RWPE2 (cell line): Measurements from ENCODE around the gene SMOC1.

Experiments
- ATAC-seq: fragments of 200-7000 bp; cut with Tn5 transposase; 3 replicates; pipeline ENCODE4 v1.9.1; 2021; ENCODE audit warnings: low read depth
- DNase-seq: peaks from one replicate; pipeline ENCODE4 v3.0.0-alpha.2; 2020; ENCODE audit warnings: low spot score
- H3K27ac ChIP-seq: fragments of 450-650 bp; 2 replicates; pipeline ENCODE4 v1.5.1; 2017; ENCODE audit warnings: mild to moderate bottlenecking; ENCODE audit not compliant: poor library complexity, severe bottlenecking
- H3K27me3 ChIP-seq: fragments of 250-450 bp; sonication (Bioruptor Pico); 2 replicates; pipeline ENCODE4 v1.5.1; 2021; ENCODE audit warnings: mild to moderate bottlenecking, moderate library complexity; ENCODE audit not compliant: insufficient read depth, poor library complexity, severe bottlenecking
- H3K36me3 ChIP-seq: fragments of 250-450 bp; sonication (Bioruptor Pico); 2 replicates; pipeline ENCODE4 v1.5.1; 2020; ENCODE audit warnings: low read depth, mild to moderate bottlenecking, moderate library complexity
- H3K4me1 ChIP-seq: fragments of 250-450 bp; sonication (Bioruptor Pico); 2 replicates; pipeline ENCODE4 v1.5.1; 2021; ENCODE audit warnings: mild to moderate bottlenecking, moderate library complexity; ENCODE audit not compliant: insufficient read depth, poor library complexity, severe bottlenecking
- H3K4me3 ChIP-seq: fragments of 250-450 bp; sonication (Bioruptor Pico); 2 replicates; pipeline ENCODE4 v1.5.1; 2021; ENCODE audit warnings: mild to moderate bottlenecking, moderate library complexity; ENCODE audit not compliant: severe bottlenecking
- H3K9me3 ChIP-seq: fragments of 250-450 bp; sonication (Bioruptor Pico); 2 replicates; pipeline ENCODE4 v1.5.1; 2021; ENCODE audit warnings: mild to moderate bottlenecking, moderate library complexity; ENCODE audit not compliant: severe bottlenecking
- TF ChIP-seq, protein P1 (sequence below): fragments of 450-650 bp; IDR thresholded peaks from one replicate; pipeline ENCODE4 v1.5.1; 2017; ENCODE audit warnings: mild to moderate bottlenecking, moderate library complexity; ENCODE audit not compliant: poor library complexity, severe bottlenecking

The SMOC1 gene

DNA sequence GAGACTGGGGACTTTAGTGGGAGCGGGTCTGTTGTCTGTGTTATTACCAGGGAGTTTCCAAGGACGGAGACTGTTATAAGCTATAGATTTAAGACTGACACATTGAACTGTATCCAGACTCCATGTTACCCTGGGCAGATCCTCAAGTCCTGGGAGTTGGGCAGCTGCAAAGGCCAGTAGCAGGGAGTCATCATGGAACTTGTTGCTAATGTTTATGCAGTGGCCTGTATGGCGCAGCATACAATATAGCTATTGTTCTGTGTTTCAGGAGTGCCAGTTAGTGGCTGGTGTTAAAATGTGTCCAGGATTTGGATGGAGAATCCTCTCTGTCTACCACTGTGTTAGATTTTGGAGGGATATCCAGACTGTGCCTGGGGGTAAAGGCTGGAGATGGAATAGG is 31.7 kb downstream of the SMOC1 start:
- Histone ChIP-seq H3K4me1 (no peaks in the 10 kb centered on the region), H3K4me3 (no peak overlapping the region), H3K9me3 (no peaks in the 10 kb centered on the region), H3K36me3 (no peaks in the 10 kb centered on the region), H3K27me3 (no peaks in the 10 kb centered on the region), H3K27ac (no peak overlapping the region)
- TF ChIP-seq, protein P1, sequence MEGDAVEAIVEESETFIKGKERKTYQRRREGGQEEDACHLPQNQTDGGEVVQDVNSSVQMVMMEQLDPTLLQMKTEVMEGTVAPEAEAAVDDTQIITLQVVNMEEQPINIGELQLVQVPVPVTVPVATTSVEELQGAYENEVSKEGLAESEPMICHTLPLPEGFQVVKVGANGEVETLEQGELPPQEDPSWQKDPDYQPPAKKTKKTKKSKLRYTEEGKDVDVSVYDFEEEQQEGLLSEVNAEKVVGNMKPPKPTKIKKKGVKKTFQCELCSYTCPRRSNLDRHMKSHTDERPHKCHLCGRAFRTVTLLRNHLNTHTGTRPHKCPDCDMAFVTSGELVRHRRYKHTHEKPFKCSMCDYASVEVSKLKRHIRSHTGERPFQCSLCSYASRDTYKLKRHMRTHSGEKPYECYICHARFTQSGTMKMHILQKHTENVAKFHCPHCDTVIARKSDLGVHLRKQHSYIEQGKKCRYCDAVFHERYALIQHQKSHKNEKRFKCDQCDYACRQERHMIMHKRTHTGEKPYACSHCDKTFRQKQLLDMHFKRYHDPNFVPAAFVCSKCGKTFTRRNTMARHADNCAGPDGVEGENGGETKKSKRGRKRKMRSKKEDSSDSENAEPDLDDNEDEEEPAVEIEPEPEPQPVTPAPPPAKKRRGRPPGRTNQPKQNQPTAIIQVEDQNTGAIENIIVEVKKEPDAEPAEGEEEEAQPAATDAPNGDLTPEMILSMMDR = no peak
- ATAC-seq (no peak), DNase-seq (no peak)

DNA sequence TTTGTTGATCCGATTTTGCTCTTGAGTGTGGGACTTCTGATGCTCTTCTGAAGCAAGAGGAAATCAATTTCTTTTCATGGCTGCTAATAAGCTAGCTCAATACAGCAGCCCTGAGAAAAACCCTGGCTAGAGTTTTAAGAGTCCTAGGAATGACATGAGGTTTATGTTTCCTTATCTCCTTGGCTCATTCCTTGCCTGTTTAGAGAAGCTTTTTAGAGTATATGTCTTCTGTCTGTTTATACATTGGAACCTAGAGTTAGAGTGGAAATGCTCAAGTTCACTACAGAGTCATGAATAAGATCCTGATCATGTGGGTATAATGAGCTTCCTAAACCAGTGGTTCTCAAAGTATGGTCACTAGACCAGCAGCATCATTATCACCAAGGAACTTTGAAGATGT is 34.5 kb downstream of the SMOC1 start:
- DNase-seq = no peak
- no peaks in the 10 kb centered on the region for H3K4me1 ChIP-seq
- H3K27ac ChIP-seq = no peak overlapping the region

DNA sequence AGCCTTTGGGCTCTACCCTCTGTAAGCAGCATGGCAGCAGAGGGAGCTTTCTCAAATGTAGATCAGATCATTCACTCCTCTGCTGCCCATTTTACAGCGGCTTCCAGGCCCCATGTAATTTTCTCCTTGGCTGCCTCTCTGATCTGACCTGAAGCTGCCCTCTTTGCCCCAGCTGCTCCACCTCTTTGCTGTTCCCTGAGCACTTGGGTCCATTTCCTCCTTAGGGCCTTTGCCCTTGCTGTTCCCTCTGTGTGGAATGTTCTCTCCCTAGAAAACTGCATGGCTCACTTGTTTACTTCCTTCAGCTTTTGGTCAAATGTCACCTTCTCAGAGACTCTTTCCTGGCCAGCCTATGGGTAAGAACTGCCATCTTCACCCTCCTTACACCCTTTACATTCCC is 37.2 kb downstream of the SMOC1 start:
- no peaks in the 10 kb centered on the region for H3K36me3 ChIP-seq
- H3K9me3 ChIP-seq = no peaks in the 10 kb centered on the region
- TF ChIP-seq, protein P1 = no peak
- no peak for ATAC-seq
- H3K4me1 ChIP-seq = no peaks in the 10 kb centered on the region
- H3K27me3 ChIP-seq = no peaks in the 10 kb centered on the region
- no peak for DNase-seq
- H3K27ac ChIP-seq = no peak overlapping the region
- H3K4me3 ChIP-seq = no peak overlapping the region

More for the DNA sequence above, 34.5 kb downstream of the SMOC1 start:
- H3K4me3 ChIP-seq = no peak overlapping the region
- no peaks in the 10 kb centered on the region for H3K27me3 ChIP-seq
- no peak for ATAC-seq
- TF ChIP-seq, protein P1 = no peak
- H3K36me3 ChIP-seq = no peaks in the 10 kb centered on the region
- no peaks in the 10 kb centered on the region for H3K9me3 ChIP-seq

GRCh38 chr14:69917287-69917686 is 38.1 kb downstream of the SMOC1 start:
- TF ChIP-seq, protein P1 = no peak

DNA sequence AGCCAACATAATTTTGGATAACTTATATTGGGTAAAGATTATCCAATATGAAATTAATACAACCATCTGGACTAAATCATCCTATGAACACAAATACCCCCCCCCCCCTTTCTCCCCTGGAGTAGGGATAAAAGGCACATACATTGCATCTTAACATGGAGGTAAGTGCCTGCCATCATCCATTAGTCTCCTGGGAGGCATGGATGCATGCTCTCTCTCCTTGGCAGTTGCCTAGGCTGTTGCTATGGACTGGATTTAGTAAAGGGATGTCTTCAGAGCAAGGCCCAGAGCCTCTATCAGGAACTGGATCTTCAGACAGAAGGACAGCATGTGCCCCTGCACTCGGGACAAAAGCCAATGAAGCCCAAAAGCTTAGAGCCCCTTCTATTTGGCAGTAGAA is 40.6 kb downstream of the SMOC1 start:
- TF ChIP-seq, protein P1 = no peak

More at GRCh38 chr14:69917287-69917686, 38.1 kb downstream of the SMOC1 start:
- H3K4me1 ChIP-seq = no peaks in the 10 kb centered on the region
- DNase-seq (no peak), ATAC-seq (no peak)
- no peaks in the 10 kb centered on the region for H3K9me3 ChIP-seq
- H3K4me3 ChIP-seq = no peak overlapping the region
- no peaks in the 10 kb centered on the region for H3K27me3 ChIP-seq
- H3K27ac ChIP-seq = no peak overlapping the region
- H3K36me3 ChIP-seq = no peaks in the 10 kb centered on the region

More for the DNA sequence above, 40.6 kb downstream of the SMOC1 start:
- Histone ChIP-seq H3K36me3 (no peaks in the 10 kb centered on the region), H3K4me1 (no peaks in the 10 kb centered on the region), H3K27me3 (no peaks in the 10 kb centered on the region), H3K9me3 (no peaks in the 10 kb centered on the region), H3K27ac (no peak overlapping the region), H3K4me3 (no peak overlapping the region)
- DNase-seq = no peak
- ATAC-seq = no peak
